HCT116 (cell line): Measurements from ENCODE around the gene EIPR1.

Source experiments
- CEBPB ChIP-seq: IDR thresholded peaks from 2 replicates; pipeline ENCODE4 v1.6.1; 2012; ENCODE audit warnings: low read depth
- CTCF ChIP-seq, 3 experiments: fragments of 200-600 bp in 1 of 3; sonication (generic) in 1 of 3; IDR thresholded peaks in 2 of 3; conservative IDR thresholded peaks in 1 of 3; 2 replicates each; pipeline ENCODE4 v1.5.1; 2012 to 2017; ENCODE audit warnings: low read depth in 2 of 3, low read length in 2 of 3, antibody characterized with exemption in 1 of 3, borderline replicate concordance in 1 of 3, control low read depth in 1 of 3, mild to moderate bottlenecking in 1 of 3, mixed read lengths in 1 of 3, mixed run types in 1 of 3, moderate library complexity in 1 of 3; ENCODE audit not compliant: insufficient read depth in 1 of 3
- EZH2 ChIP-seq: fragments of 200-600 bp; sonication (generic); IDR thresholded peaks from 2 replicates; pipeline ENCODE4 v1.6.1; 2017; ENCODE audit warnings: antibody characterized with exemption, mixed run types
- EZH2phosphoT487 ChIP-seq: fragments of 200-600 bp; IDR thresholded peaks from 2 replicates; pipeline ENCODE4 v1.6.1; 2018; ENCODE audit warnings: antibody characterized with exemption, borderline replicate concordance
- FOSL1 ChIP-seq: IDR thresholded peaks from 2 replicates; pipeline ENCODE4 v1.6.1; 2012; ENCODE audit warnings: low read depth
- JUND ChIP-seq: IDR thresholded peaks from 2 replicates; pipeline ENCODE4 v1.6.1; 2012
- MAX ChIP-seq: IDR thresholded peaks from 2 replicates; pipeline ENCODE4 v1.6.1; 2012
- POLR2A ChIP-seq: IDR thresholded peaks from 2 replicates; pipeline ENCODE4 v1.7.0; 2011; ENCODE audit warnings: borderline replicate concordance; ENCODE audit not compliant: insufficient read depth, insufficient read length; ENCODE audit errors: extremely low read depth
- POLR2AphosphoS5 ChIP-seq: IDR thresholded peaks from 2 replicates; pipeline ENCODE4 v1.6.1; 2011; ENCODE audit warnings: mild to moderate bottlenecking, low read depth, low read length, moderate library complexity
- SIN3A ChIP-seq: IDR thresholded peaks from 2 replicates; pipeline ENCODE4 v1.6.1; 2012; ENCODE audit warnings: low read depth
- YY1 ChIP-seq: IDR thresholded peaks from 2 replicates; pipeline ENCODE4 v1.6.1; 2011; ENCODE audit warnings: low read length, low read depth, moderate library complexity, mild to moderate bottlenecking; ENCODE audit not compliant: insufficient replicate concordance; ENCODE audit errors: extremely low read depth
- ZFX ChIP-seq: fragments of 450-650 bp; IDR thresholded peaks from 2 replicates; pipeline ENCODE4 v1.6.1; 2017

GRCh38 chr2:3296182-3296972 is 81.2 kb downstream of the EIPR1 start:
- TF ChIP-seq CTCF (IDR thresholded peaks at IDR 0.05 in 2 of 3, conservative IDR thresholded peaks at IDR 0.05 in 1 of 3; ENCODE audit: borderline replicate concordance in 1 of 3, insufficient read depth in 1 of 3, low read depth in 2 of 3, low read length in 2 of 3) (no peak), CEBPB (no peak), POLR2A (no peak), SIN3A (no peak), MAX (no peak), FOSL1 (no peak), EZH2phosphoT487 (no peak), POLR2AphosphoS5 (no peak), JUND (no peak), ZFX (no peak), EZH2 (no peak), YY1 (no peak)
